Astrocyte of the spinal cord (primary cell): ENCODE measurements around the gene SYNPO2.
A peak's percentile ranks its signal among the peaks of the same experiment; 100 is the strongest.

Experiments used
- DNase-seq: peaks from one replicate; pipeline ENCODE4 v3.0.0; 2011; ENCODE audit warnings: low read depth, low spot score
- H3K4me3 ChIP-seq: 2 replicates; pipeline ENCODE4 v1.5.1; 2011; ENCODE audit warnings: low read depth, mild to moderate bottlenecking, low read length, moderate library complexity
- CTCF ChIP-seq: IDR thresholded peaks from 2 replicates; pipeline ENCODE4 v1.5.1; 2012; ENCODE audit warnings: low read depth, mild to moderate bottlenecking, low read length, inconsistent platforms
- in situ Hi-C: cut with HindIII; loops from 2 replicates; pipeline ENCODE4 v1.10.0; 2017; ENCODE audit warnings: low sequenced_read_pairs

The SYNPO2 gene

GRCh38 chr4:118950224-118950623 is 61.6 kb downstream of the SYNPO2 start:
- TF ChIP-seq CTCF: no peak
- DNase-seq: no peak
- no peak overlapping the region for H3K4me3 ChIP-seq
- in situ Hi-C loops: no loop called here

- H3K4me3 ChIP-seq: no peak overlapping the region
- in situ Hi-C loops: no loop called here
- no peak for TF ChIP-seq CTCF
- DNase-seq: no peak
Observed at GRCh38 chr4:118950929-118951570, 62.4 kb downstream of the SYNPO2 start.

GRCh38 chr4:118953276-118953675 is 64.6 kb downstream of the SYNPO2 start:
- H3K4me3 ChIP-seq: no peak overlapping the region
- in situ Hi-C loops: no loop called here
- TF ChIP-seq CTCF: no peak
- DNase-seq: no peak

GRCh38 chr4:118954246-118954645 is 65.6 kb downstream of the SYNPO2 start:
- no peak overlapping the region for H3K4me3 ChIP-seq
- TF ChIP-seq CTCF: peak; percentile 44
- peak; percentile 53 for DNase-seq
- in situ Hi-C loops: no loop called here

- H3K4me3 ChIP-seq: no peak overlapping the region
- no peak for TF ChIP-seq CTCF
- in situ Hi-C loops: no loop called here
- DNase-seq: peak; percentile 72
Observed at GRCh38 chr4:118955515-118955914, 66.9 kb downstream of the SYNPO2 start.

GRCh38 chr4:118957722-118958445 is 69.2 kb downstream of the SYNPO2 start:
- in situ Hi-C loops: no loop called here
- peak; percentile 78 for DNase-seq
- H3K4me3 ChIP-seq: no peak overlapping the region
- no peak for TF ChIP-seq CTCF
